ENCODE results near the gene FAM217A.

The FAM217A gene, protein sequence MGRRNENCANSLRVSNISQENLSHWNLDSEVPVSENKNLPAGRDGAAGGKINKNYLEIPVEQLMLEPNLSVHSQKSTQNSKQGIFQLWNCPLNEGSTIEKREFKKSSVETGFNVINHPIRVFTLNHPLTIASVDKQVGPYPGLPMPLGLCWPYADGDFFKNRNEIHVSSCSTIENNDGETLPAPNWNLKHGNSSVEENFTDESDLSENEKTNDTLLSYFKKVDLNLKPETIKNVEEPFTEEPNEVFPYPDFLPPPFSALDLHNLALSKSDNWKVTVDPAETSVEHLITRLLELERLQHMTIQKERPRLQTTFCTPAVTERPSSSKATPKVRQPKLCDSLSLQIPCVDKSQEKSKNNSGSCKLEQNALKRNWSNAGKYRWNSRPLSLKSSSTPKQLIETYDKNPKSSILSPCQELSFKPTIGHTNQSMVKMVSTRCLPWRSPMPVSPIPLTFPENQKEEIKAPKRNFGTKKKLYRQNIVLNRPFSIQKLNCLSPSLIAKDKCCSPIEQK

DNA sequence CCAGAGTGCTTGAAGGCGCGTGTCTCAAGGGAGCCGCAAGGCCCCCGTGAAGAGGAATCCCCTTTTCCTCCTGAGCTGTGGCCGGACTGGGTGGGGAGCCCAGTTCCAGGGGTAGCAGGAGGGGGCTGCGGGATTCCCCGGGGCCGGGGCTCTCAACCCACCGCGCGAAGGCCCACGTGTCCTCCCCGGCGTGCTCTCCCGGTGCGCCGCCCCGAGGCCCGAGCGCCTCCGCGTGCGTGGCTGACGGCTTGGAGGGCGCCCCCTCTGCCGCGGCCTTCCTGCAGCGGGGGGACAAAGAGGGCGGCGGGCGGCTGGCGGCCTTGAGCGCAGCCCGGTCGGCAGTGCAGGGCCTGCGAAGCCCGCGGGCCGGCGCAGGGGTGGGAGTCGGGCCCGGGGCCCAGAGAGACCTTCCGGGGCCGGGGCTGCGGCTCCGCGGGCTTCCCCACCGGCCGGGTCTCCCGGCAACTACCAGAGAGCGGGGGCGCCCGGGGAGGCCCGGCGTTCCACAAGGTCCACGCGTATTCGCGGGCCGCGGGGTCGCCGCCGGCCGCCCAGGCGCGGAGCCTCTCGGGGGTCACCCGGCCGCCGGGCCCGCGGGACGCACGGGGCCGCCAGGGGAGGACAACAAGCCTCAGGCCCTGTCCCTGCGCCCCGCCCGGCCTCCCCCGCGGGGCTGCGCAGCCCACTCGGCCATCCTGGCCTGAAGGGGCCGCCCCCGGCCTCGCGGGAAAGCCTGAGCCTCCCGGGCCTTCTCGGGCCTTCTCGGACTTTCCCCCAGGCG is at the start of gene FAM217A:
FAM217A (minus strand) TSS at position 447 of the 781 bp plus-strand sequence. CDS start 1,723 bp downstream, outside the sequence.
- Histone ChIP-seq H3K4me1 (ENCODE audit: control insufficient read depth in 1 of 2, insufficient read depth in 1 of 2, low read depth in 1 of 2, low read length in 1 of 2) (no peaks in the 10 kb centered on the region), H3K4me3 (ENCODE audit: low read depth in 1 of 2, low read length in 1 of 2) (no peak within 1 kb of the TSS), H3K27me3 (peaks cover 37% of the 10 kb centered on the region), H3K27ac (no peak within 1 kb of the TSS), H3K36me3 (no peaks in the 10 kb centered on the region), H3K9me3 (no peaks in the 10 kb centered on the region)
- TF ChIP-seq, protein P1, sequence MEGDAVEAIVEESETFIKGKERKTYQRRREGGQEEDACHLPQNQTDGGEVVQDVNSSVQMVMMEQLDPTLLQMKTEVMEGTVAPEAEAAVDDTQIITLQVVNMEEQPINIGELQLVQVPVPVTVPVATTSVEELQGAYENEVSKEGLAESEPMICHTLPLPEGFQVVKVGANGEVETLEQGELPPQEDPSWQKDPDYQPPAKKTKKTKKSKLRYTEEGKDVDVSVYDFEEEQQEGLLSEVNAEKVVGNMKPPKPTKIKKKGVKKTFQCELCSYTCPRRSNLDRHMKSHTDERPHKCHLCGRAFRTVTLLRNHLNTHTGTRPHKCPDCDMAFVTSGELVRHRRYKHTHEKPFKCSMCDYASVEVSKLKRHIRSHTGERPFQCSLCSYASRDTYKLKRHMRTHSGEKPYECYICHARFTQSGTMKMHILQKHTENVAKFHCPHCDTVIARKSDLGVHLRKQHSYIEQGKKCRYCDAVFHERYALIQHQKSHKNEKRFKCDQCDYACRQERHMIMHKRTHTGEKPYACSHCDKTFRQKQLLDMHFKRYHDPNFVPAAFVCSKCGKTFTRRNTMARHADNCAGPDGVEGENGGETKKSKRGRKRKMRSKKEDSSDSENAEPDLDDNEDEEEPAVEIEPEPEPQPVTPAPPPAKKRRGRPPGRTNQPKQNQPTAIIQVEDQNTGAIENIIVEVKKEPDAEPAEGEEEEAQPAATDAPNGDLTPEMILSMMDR (IDR thresholded peaks at IDR 0.05) = no peak

DNA sequence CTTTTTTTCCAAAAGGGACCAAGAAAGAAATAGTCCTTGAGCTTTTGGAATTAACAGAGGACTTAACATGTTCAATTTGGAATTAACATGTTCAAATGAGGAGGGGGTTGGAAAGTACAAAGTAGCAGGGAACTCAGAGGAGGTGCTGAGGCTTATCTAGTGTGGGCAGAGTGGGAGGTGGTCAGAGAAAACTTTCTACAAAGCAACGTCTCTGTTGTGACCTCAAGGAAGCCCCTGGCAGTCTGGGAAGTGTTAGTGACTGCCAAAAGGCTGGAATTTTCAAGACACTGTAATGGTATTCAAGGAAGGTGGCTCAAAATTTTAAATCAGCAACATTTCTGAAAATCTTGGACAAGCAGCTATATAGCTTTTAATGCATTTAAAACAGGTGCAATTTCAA is 49.1 kb upstream of the FAM217A start:
- no peak overlapping the region for H3K27ac ChIP-seq
- no peaks in the 10 kb centered on the region for H3K36me3 ChIP-seq

DNA sequence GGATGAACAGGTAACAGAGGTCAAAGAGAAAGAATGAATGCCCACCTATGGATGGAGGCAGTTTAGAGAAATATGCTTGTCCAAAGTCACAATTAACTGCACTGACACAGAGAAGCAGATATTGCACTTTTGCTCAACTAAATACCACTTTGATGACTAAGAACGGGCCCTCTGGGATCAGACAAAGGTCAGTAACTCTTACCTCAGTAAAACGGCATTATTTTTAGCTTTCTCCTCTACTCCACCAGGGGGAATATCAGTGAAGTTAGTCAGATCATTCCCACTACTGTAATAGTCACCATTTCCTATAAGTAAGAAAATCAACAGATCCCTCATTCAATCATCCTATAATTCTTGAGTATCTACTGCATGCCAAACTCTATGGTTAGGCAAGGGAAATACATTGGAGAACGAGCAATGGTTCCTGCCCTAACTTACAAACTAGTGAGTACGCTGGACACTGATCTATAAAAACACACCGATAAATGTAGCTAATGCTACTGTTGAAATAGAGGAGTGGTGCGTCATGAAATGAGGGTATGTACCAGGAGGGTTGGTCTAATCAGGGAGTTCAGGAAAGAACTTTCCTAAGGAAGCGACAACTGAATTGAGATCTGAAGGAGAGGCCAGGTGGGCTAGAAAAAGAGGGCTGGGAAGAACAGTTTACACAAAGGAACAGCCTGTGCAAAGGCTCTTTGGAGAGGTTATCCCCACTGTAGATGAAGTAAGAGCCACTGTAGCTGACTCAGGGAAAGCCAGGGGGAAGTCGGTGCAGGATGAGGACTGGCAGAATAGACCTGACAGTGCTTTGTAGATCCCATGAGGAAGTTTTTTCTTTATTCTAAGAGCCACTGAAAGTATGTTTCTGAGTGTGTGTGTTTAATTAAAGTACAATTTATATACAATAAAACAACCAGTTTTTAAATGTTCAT is 47.3 kb upstream of the FAM217A start:
- H3K9me3 ChIP-seq = no peaks in the 10 kb centered on the region
- H3K27ac ChIP-seq = no peak overlapping the region
- H3K27me3 ChIP-seq = no peaks in the 10 kb centered on the region
- H3K4me3 ChIP-seq (ENCODE audit: low read depth in 1 of 2, low read length in 1 of 2) = no peak overlapping the region
- no peaks in the 10 kb centered on the region for H3K4me1 ChIP-seq (ENCODE audit: control insufficient read depth in 1 of 2, insufficient read depth in 1 of 2, low read depth in 1 of 2, low read length in 1 of 2)
- H3K36me3 ChIP-seq = no peaks in the 10 kb centered on the region
- TF ChIP-seq, protein P1 (IDR thresholded peaks at IDR 0.05) = no peak

More for the DNA sequence above, 49.1 kb upstream of the FAM217A start:
- Histone ChIP-seq H3K27me3 (no peaks in the 10 kb centered on the region), H3K9me3 (no peaks in the 10 kb centered on the region), H3K4me1 (ENCODE audit: control insufficient read depth in 1 of 2, insufficient read depth in 1 of 2, low read depth in 1 of 2, low read length in 1 of 2) (no peaks in the 10 kb centered on the region), H3K4me3 (ENCODE audit: low read depth in 1 of 2, low read length in 1 of 2) (no peak overlapping the region)
- TF ChIP-seq, protein P1 (IDR thresholded peaks at IDR 0.05) = no peak

DNA sequence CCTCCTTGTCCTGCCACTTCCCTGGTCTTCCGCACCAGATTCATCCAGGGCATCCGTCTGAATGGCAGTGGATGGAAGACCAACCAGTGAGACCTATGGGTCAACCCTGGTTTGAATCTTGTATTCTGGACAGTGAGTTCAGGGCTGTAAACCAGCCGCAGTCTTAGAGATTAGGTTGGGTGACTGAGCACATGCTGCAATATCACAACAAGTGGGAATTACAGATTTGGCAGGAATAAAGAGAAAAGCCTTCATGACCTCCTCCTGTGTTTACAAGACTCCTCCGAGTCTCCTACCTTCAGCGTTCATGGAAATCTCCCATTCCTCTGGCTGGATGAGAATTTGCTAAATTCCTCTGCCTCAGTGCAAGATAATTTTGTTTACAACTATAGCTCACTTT is 46.6 kb upstream of the FAM217A start:
- Histone ChIP-seq H3K4me3 (ENCODE audit: low read depth in 1 of 2, low read length in 1 of 2) (no peak overlapping the region), H3K27me3 (no peaks in the 10 kb centered on the region), H3K4me1 (ENCODE audit: control insufficient read depth in 1 of 2, insufficient read depth in 1 of 2, low read depth in 1 of 2, low read length in 1 of 2) (no peaks in the 10 kb centered on the region), H3K36me3 (no peaks in the 10 kb centered on the region), H3K9me3 (no peaks in the 10 kb centered on the region), H3K27ac (no peak overlapping the region)
- TF ChIP-seq, protein P1 (IDR thresholded peaks at IDR 0.05) = no peak

DNA sequence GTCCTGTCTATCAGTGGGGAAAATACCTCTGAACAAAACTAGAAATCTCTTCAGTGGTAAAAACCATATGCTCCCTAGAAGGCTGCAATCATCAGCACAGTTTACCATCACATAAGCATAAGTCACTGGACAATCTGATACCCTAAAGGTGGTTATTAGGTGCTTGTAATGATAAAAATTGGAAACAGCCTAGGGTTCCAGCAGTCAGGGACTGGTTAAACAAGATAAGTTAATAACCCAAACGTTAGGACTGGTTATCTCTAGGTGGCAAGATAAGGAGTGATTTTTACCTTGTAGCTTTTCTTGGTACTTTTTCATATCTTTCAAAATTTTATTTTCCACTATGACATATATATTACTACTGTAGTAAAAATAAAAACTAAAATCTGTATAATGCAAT is 45.4 kb upstream of the FAM217A start:
- no peaks in the 10 kb centered on the region for H3K27me3 ChIP-seq
- TF ChIP-seq, protein P1 (IDR thresholded peaks at IDR 0.05) = no peak
- H3K4me1 ChIP-seq (ENCODE audit: control insufficient read depth in 1 of 2, insufficient read depth in 1 of 2, low read depth in 1 of 2, low read length in 1 of 2) = no peaks in the 10 kb centered on the region
- no peak overlapping the region for H3K27ac ChIP-seq
- no peak overlapping the region for H3K4me3 ChIP-seq (ENCODE audit: low read depth in 1 of 2, low read length in 1 of 2)
- no peaks in the 10 kb centered on the region for H3K9me3 ChIP-seq
- H3K36me3 ChIP-seq = no peaks in the 10 kb centered on the region

All from neutrophil (primary cell).